Astrocyte (in vitro differentiated cells and primary cell): ENCODE measurements around the gene INVS. TPM values are rescaled to one million over a fixed set of nuclear protein-coding genes. Genes with fewer than 3 reads are reported as not detected.

Experiments used
- DNase-seq: peaks from one replicate; pipeline ENCODE4 v3.0.0-alpha.2; 2010; ENCODE audit warnings: low read depth
- FAIRE-seq: peaks from 2 replicates; lab custom pipeline; 2011; peaks lifted over from hg19 to GRCh38; lab: Jason Lieb, UNC
- H2AFZ ChIP-seq: 2 replicates; pipeline ENCODE4 v1.6.0; 2012; ENCODE audit warnings: low read depth, low read length, inconsistent platforms
- H3K27ac ChIP-seq: 2 replicates; pipeline ENCODE4 v1.5.1; 2011; ENCODE audit warnings: low read depth, low read length, inconsistent platforms
- H3K27me3 ChIP-seq: 2 replicates; pipeline ENCODE4 v1.6.0; 2011; ENCODE audit warnings: low read length, inconsistent platforms; ENCODE audit not compliant: insufficient read depth
- H3K36me3 ChIP-seq: 2 replicates; pipeline ENCODE4 v1.5.1; 2011; ENCODE audit warnings: low read length, inconsistent platforms; ENCODE audit not compliant: insufficient read depth
- H3K4me1 ChIP-seq: 2 replicates; pipeline ENCODE4 v1.5.1; 2011; ENCODE audit warnings: low read length, inconsistent platforms; ENCODE audit not compliant: insufficient read depth
- H3K4me2 ChIP-seq: 2 replicates; pipeline ENCODE4 v1.6.0; 2012; ENCODE audit warnings: low read length, inconsistent platforms
- H3K4me3 ChIP-seq: 2 replicates; pipeline ENCODE4 v1.5.1; 2011; ENCODE audit warnings: low read depth, mild to moderate bottlenecking, low read length, inconsistent platforms; ENCODE audit not compliant: insufficient read depth
- H3K79me2 ChIP-seq: 2 replicates; pipeline ENCODE4 v1.6.0; 2012; ENCODE audit warnings: mild to moderate bottlenecking, low read length, inconsistent platforms; ENCODE audit not compliant: insufficient read depth
- H3K9ac ChIP-seq: 2 replicates; pipeline ENCODE4 v1.6.0; 2012; ENCODE audit warnings: mild to moderate bottlenecking, low read length, inconsistent platforms
- H3K9me3 ChIP-seq: 2 replicates; pipeline ENCODE4 v1.5.1; 2012; ENCODE audit warnings: low read depth, mild to moderate bottlenecking, low read length, inconsistent platforms; ENCODE audit not compliant: insufficient read depth
- H4K20me1 ChIP-seq: 2 replicates; pipeline ENCODE4 v1.6.0; 2012; ENCODE audit warnings: low read length, inconsistent platforms; ENCODE audit not compliant: insufficient read depth
- H3K27ac Mint-ChIP-seq: one replicate; pipeline ENCODE4 v1.8.0; 2021; ENCODE audit warnings: mild to moderate bottlenecking, mixed read lengths; ENCODE audit not compliant: unreplicated experiment
- H3K27me3 Mint-ChIP-seq: one replicate; pipeline ENCODE4 v1.8.0; 2021; ENCODE audit warnings: low read depth, mixed read lengths; ENCODE audit not compliant: unreplicated experiment
- H3K36me3 Mint-ChIP-seq: one replicate; pipeline ENCODE4 v1.8.0; 2021; ENCODE audit warnings: low read depth, mixed read lengths; ENCODE audit not compliant: unreplicated experiment
- H3K4me1 Mint-ChIP-seq: one replicate; pipeline ENCODE4 v1.8.0; 2021; ENCODE audit warnings: low read depth, mixed read lengths; ENCODE audit not compliant: unreplicated experiment
- H3K4me3 Mint-ChIP-seq: one replicate; pipeline ENCODE4 v1.8.0; 2021; ENCODE audit warnings: mild to moderate bottlenecking, moderate library complexity, mixed read lengths; ENCODE audit not compliant: unreplicated experiment
- H3K9me3 Mint-ChIP-seq: one replicate; pipeline ENCODE4 v1.8.0; 2021; ENCODE audit warnings: mild to moderate bottlenecking, mixed read lengths; ENCODE audit not compliant: unreplicated experiment
- EZH2 ChIP-seq: IDR thresholded peaks from 2 replicates; pipeline ENCODE4 v1.6.1; 2012; ENCODE audit warnings: mild to moderate bottlenecking, low read length, inconsistent platforms; ENCODE audit not compliant: insufficient read depth
- total RNA-seq: library from RNA; stranded (reverse); gene quantifications from 2 replicates; pipeline ENCODE4 v1.2.1, GENCODE V29; 2021
- TF ChIP-seq, protein P1 (sequence below): IDR thresholded peaks from 2 replicates; pipeline ENCODE4 v1.5.1; 2011; ENCODE audit warnings: low read depth, mild to moderate bottlenecking, inconsistent platforms, low read length, moderate library complexity; ENCODE audit not compliant: insufficient read depth

Gene INVS
- total RNA-seq, 1 donor from 2014 or later: 17.5 TPM

DNA sequence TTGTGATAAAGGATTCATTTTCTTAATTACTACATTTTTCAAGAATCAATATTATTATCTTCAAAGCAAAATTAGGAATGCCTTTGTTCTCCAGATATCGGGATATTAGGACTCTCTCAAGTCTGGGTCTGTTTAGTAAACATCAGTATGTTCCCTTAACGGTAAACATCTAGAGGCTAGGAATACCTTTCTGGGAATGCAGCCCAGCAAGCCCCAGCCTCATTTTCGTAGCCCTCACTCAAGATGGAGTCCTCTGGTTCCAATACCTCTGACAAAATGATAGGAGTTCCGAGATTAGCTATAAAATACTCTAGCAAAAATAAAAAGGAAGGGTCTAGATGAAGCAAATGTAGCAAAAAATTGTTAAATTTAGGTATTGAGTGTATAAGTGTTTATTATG lies 169.2 kb downstream of the INVS start:
- H3K4me1 ChIP-seq: no peaks in the 10 kb centered on the region
- no peaks in the 10 kb centered on the region for H3K27me3 ChIP-seq
- H3K4me3 ChIP-seq: no peak overlapping the region
- peaks cover 15% of the 10 kb centered on the region for H3K36me3 Mint-ChIP-seq
- no peaks in the 10 kb centered on the region for H4K20me1 ChIP-seq
- FAIRE-seq (no peak), DNase-seq (no peak)
- no peaks in the 10 kb centered on the region for H3K79me2 ChIP-seq
- H3K27ac Mint-ChIP-seq: no peak overlapping the region
- H3K9me3 Mint-ChIP-seq: no peaks in the 10 kb centered on the region
- H3K4me3 Mint-ChIP-seq: no peak overlapping the region
- H3K36me3 ChIP-seq: no peaks in the 10 kb centered on the region
- no peak overlapping the region for H3K27ac ChIP-seq
- H3K4me1 Mint-ChIP-seq: no peaks in the 10 kb centered on the region
- H3K4me2 ChIP-seq: no peak overlapping the region
- TF ChIP-seq, protein P1, sequence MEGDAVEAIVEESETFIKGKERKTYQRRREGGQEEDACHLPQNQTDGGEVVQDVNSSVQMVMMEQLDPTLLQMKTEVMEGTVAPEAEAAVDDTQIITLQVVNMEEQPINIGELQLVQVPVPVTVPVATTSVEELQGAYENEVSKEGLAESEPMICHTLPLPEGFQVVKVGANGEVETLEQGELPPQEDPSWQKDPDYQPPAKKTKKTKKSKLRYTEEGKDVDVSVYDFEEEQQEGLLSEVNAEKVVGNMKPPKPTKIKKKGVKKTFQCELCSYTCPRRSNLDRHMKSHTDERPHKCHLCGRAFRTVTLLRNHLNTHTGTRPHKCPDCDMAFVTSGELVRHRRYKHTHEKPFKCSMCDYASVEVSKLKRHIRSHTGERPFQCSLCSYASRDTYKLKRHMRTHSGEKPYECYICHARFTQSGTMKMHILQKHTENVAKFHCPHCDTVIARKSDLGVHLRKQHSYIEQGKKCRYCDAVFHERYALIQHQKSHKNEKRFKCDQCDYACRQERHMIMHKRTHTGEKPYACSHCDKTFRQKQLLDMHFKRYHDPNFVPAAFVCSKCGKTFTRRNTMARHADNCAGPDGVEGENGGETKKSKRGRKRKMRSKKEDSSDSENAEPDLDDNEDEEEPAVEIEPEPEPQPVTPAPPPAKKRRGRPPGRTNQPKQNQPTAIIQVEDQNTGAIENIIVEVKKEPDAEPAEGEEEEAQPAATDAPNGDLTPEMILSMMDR: no peak
- no peak for TF ChIP-seq EZH2
- H2AFZ ChIP-seq: no peak overlapping the region
- no peaks in the 10 kb centered on the region for H3K27me3 Mint-ChIP-seq
- no peaks in the 10 kb centered on the region for H3K9me3 ChIP-seq
- no peak overlapping the region for H3K9ac ChIP-seq

DNA sequence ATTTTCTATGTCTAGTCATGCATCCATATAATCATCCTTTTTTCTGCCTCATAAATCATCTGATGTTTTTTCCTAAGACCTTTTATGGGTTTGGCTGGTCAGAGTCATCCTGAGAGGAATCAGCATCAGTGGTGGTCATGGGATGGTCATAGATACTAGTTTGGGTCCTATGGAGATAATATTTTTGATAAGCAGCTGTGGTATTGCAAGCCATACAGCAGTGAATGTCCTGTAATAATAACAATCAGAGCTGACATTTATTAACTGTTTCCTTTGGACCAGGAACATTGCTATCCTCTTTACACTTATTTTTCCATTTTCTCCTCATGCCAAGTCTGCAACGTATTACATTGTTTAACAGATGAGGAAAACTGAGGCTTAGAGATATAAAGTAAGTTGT lies 170.6 kb downstream of the INVS start:
- H2AFZ ChIP-seq: no peak overlapping the region
- no peaks in the 10 kb centered on the region for H3K9me3 ChIP-seq
- FAIRE-seq (peak; percentile 23), DNase-seq (no peak)
- no peaks in the 10 kb centered on the region for H3K27me3 ChIP-seq
- no peak overlapping the region for H3K27ac ChIP-seq
- no peaks in the 10 kb centered on the region for H3K36me3 ChIP-seq
- no peak overlapping the region for H3K9ac ChIP-seq
- no peak overlapping the region for H3K4me3 Mint-ChIP-seq
- no peak overlapping the region for H3K4me2 ChIP-seq
- TF ChIP-seq, protein P1: no peak
- no peak for TF ChIP-seq EZH2
- no peaks in the 10 kb centered on the region for H3K27me3 Mint-ChIP-seq
- H3K4me3 ChIP-seq: no peak overlapping the region
- H3K27ac Mint-ChIP-seq: no peak overlapping the region
- H3K4me1 Mint-ChIP-seq: no peaks in the 10 kb centered on the region
- no peaks in the 10 kb centered on the region for H3K79me2 ChIP-seq
- no peaks in the 10 kb centered on the region for H4K20me1 ChIP-seq
- no peaks in the 10 kb centered on the region for H3K4me1 ChIP-seq
- H3K36me3 Mint-ChIP-seq: peaks cover 14% of the 10 kb centered on the region
- H3K9me3 Mint-ChIP-seq: no peaks in the 10 kb centered on the region

DNA sequence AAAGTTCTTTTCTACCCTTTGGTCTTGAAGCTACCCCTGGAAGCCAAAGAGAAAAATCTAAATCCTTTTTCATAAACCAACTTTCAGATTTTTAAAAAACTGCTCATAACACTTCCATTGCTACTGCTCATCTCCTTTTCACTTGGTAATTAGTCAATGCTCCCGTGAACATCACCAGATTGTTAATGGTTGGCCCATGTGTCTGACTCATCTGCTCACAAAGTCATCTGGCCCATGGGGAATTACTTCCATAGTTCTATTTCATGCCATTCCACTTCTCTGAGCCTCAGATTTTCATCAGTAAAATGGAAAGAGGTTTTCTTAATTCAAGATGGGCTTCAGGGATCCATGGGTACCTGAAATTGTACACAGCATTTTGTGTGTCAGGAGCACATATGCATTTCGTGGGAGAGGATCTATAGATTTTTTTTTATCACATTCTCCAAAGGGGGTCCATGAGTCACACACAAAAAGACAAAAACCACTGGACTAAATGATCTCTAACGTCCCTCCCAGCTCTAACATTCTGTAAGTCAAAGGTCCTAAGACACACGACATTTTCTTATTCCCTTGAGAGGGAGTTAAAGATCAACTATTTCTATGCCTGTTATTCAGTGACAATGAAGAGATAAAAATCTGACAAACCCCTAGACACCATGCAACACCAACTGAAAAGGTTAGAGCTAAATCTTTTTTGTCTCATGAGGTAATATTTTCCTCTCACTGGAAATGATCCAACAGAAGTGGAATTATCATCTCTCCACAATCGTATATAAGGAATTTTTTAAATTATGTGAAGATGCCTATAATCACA lies 178.3 kb downstream of the INVS start:
- Mint-ChIP-seq H3K27ac (peak overlapping the region; percentile 20), H3K9me3 (no peaks in the 10 kb centered on the region), H3K27me3 (no peaks in the 10 kb centered on the region), H3K36me3 (peaks cover 9% of the 10 kb centered on the region), H3K4me1 (peaks cover 16% of the 10 kb centered on the region), H3K4me3 (no peak overlapping the region)
- H3K36me3 ChIP-seq: no peaks in the 10 kb centered on the region
- no peak overlapping the region for H3K4me3 ChIP-seq
- no peaks in the 10 kb centered on the region for H3K9me3 ChIP-seq
- no peak overlapping the region for H3K27ac ChIP-seq
- TF ChIP-seq, protein P1: no peak
- TF ChIP-seq EZH2: no peak
- peak; percentile 79 for FAIRE-seq
- H3K79me2 ChIP-seq: no peaks in the 10 kb centered on the region
- H2AFZ ChIP-seq: no peak overlapping the region
- H4K20me1 ChIP-seq: no peaks in the 10 kb centered on the region
- no peak overlapping the region for H3K9ac ChIP-seq
- peak overlapping the region; percentile 20 for H3K4me2 ChIP-seq
- peaks cover 9% of the 10 kb centered on the region for H3K4me1 ChIP-seq
- peak; percentile 36 for DNase-seq
- H3K27me3 ChIP-seq: no peaks in the 10 kb centered on the region
